DND-41 (cell line): ENCODE results near the gene TNFRSF9.
"Not testable (repeated sequence)": the region's sequence is repeated elsewhere in the genome, so short reads cannot be mapped to it uniquely, and the experiment has no call there.

Source experiments
- ATAC-seq: fragments of 200-7000 bp; cut with Tn5 transposase; 3 replicates; pipeline ENCODE4 v1.9.1; 2021; ENCODE audit warnings: low read depth; ENCODE audit not compliant: insufficient read depth
- DNase-seq: peaks from one replicate; pipeline ENCODE4 v3.0.0-alpha.2; 2020
- H2AFZ ChIP-seq: 2 replicates; pipeline ENCODE4 v1.6.0; 2012; ENCODE audit warnings: low read depth, low read length
- H3K27ac ChIP-seq: 2 replicates; pipeline ENCODE4 v1.5.1; 2012; ENCODE audit warnings: low read length, inconsistent platforms
- H3K27me3 ChIP-seq: fragments of 200-600 bp; sonication (generic); 2 replicates; pipeline ENCODE4 v1.6.0; 2012; ENCODE audit warnings: low read length, mild to moderate bottlenecking, inconsistent platforms; ENCODE audit not compliant: insufficient read depth, poor library complexity
- H3K36me3 ChIP-seq: 2 replicates; pipeline ENCODE4 v1.5.1; 2012; ENCODE audit warnings: low read length, inconsistent platforms; ENCODE audit not compliant: insufficient read depth
- H3K4me1 ChIP-seq: 2 replicates; pipeline ENCODE4 v1.5.1; 2012; ENCODE audit warnings: mild to moderate bottlenecking, low read length; ENCODE audit not compliant: insufficient read depth
- H3K4me2 ChIP-seq: 2 replicates; pipeline ENCODE4 v1.6.0; 2012; ENCODE audit warnings: mild to moderate bottlenecking, moderate library complexity, low read length, inconsistent platforms; ENCODE audit not compliant: insufficient read depth
- H3K4me3 ChIP-seq, 2 experiments: fragments of 200-600 bp in 1 of 2; shearing (Covaris generic) in 1 of 2; 2 replicates each; pipeline ENCODE4 v1.5.1; 2012 to 2016; ENCODE audit warnings: inconsistent platforms in 2 of 2, low read length in 2 of 2, mild to moderate bottlenecking in 2 of 2, low read depth in 1 of 2, moderate library complexity in 1 of 2
- H3K79me2 ChIP-seq: 2 replicates; pipeline ENCODE4 v1.6.0; 2012; ENCODE audit warnings: low read length, inconsistent platforms; ENCODE audit not compliant: insufficient read depth
- H3K9ac ChIP-seq: 2 replicates; pipeline ENCODE4 v1.6.0; 2012; ENCODE audit warnings: low read depth, mild to moderate bottlenecking, inconsistent platforms, low read length, moderate library complexity
- H3K9me3 ChIP-seq: 2 replicates; pipeline ENCODE4 v1.5.1; 2012; ENCODE audit warnings: low read length, moderate library complexity, mild to moderate bottlenecking, inconsistent platforms; ENCODE audit not compliant: insufficient read depth, severe bottlenecking
- H4K20me1 ChIP-seq: 2 replicates; pipeline ENCODE4 v1.6.0; 2012; ENCODE audit warnings: low read length; ENCODE audit not compliant: insufficient read depth
- CTCF ChIP-seq: IDR thresholded peaks from 2 replicates; pipeline ENCODE4 v1.5.1; 2012; ENCODE audit warnings: borderline replicate concordance, low read length, moderate library complexity, mild to moderate bottlenecking; ENCODE audit not compliant: poor library complexity, severe bottlenecking; ENCODE audit errors: extremely low read depth
- EZH2 ChIP-seq: IDR thresholded peaks from 3 replicates; pipeline ENCODE4 v1.6.1; 2012; ENCODE audit warnings: borderline replicate concordance, low read depth, mild to moderate bottlenecking, moderate library complexity, low read length, inconsistent platforms; ENCODE audit not compliant: severe bottlenecking

The TNFRSF9 gene

GRCh38 chr1:7922301-7922700, 18.3 kb downstream of the TNFRSF9 start:
- Histone ChIP-seq H3K4me3 (no peak overlapping the region), H3K9ac (no peak overlapping the region), H3K4me2 (no peak overlapping the region), H2AFZ (no peak overlapping the region), H4K20me1 (no peaks in the 10 kb centered on the region), H3K27me3 (no peaks in the 10 kb centered on the region), H3K9me3 (no peaks in the 10 kb centered on the region), H3K36me3 (no peaks in the 10 kb centered on the region), H3K79me2 (no peaks in the 10 kb centered on the region), H3K4me1 (no peaks in the 10 kb centered on the region), H3K27ac (no peak overlapping the region)
- ATAC-seq (no peak), DNase-seq (no peak)
- TF ChIP-seq EZH2 (no peak), CTCF (no peak)

- TF ChIP-seq EZH2 = no peak
- TF ChIP-seq CTCF = no peak
- no peak overlapping the region for H2AFZ ChIP-seq
- H3K36me3 ChIP-seq = no peaks in the 10 kb centered on the region
- H3K4me1 ChIP-seq = no peaks in the 10 kb centered on the region
- H3K27me3 ChIP-seq = no peaks in the 10 kb centered on the region
- no peaks in the 10 kb centered on the region for H3K9me3 ChIP-seq
- ATAC-seq = no peak
- H3K79me2 ChIP-seq = no peaks in the 10 kb centered on the region
- H3K9ac ChIP-seq = no peak overlapping the region
- H4K20me1 ChIP-seq = no peaks in the 10 kb centered on the region
- H3K4me3 ChIP-seq = no peak overlapping the region
- DNase-seq = no peak
- no peak overlapping the region for H3K4me2 ChIP-seq
- no peak overlapping the region for H3K27ac ChIP-seq
These were observed 18.8 kb downstream of the TNFRSF9 start for GRCh38 chr1:7921796-7922195.

GRCh38 chr1:7919880-7920279, 20.8 kb downstream of the TNFRSF9 start:
- Histone ChIP-seq H3K36me3 (no peaks in the 10 kb centered on the region), H3K9ac (no peak overlapping the region), H2AFZ (no peak overlapping the region), H3K9me3 (no peaks in the 10 kb centered on the region), H3K27ac (no peak overlapping the region), H3K27me3 (peaks cover 3% of the 10 kb centered on the region), H3K79me2 (no peaks in the 10 kb centered on the region), H3K4me2 (no peak overlapping the region), H4K20me1 (no peaks in the 10 kb centered on the region), H3K4me1 (no peaks in the 10 kb centered on the region), H3K4me3 (no peak overlapping the region)
- TF ChIP-seq CTCF = no peak
- TF ChIP-seq EZH2 = no peak
- no peak for DNase-seq
- ATAC-seq = no peak

GRCh38 chr1:7917971-7918370, 22.7 kb downstream of the TNFRSF9 start:
- ATAC-seq, H3K4me1 ChIP-seq, H3K9me3 ChIP-seq, H3K4me2 ChIP-seq, H3K79me2 ChIP-seq, H4K20me1 ChIP-seq, H3K27me3 ChIP-seq, H3K4me3 ChIP-seq, H2AFZ ChIP-seq, H3K27ac ChIP-seq, DNase-seq, H3K9ac ChIP-seq, H3K36me3 ChIP-seq: not testable (repeated sequence)
